Adrenal gland (tissue), 12 donors: ENCODE data around the gene POLR2C. TPM values are rescaled to one million over a fixed set of nuclear protein-coding genes. Genes with fewer than 3 reads are reported as not detected.

Experiments used
- DNase-seq, 7 donors: peaks; one replicate each; pipeline ENCODE4 v3.0.0-alpha.2; 2019 to 2020
- H3K27ac ChIP-seq, 5 donors: fragments of 200-600 bp; sonication (generic) in 4 of 5; 1 replicate in 3 of 5; 2 replicates in 2 of 5; pipeline versions ENCODE4 v1.5.1 to v1.8.0; 2016 to 2020; ENCODE audit warnings: mild to moderate bottlenecking in 1 of 5
- H3K27me3 ChIP-seq: fragments of 200-600 bp; 2 replicates; pipeline ENCODE4 v1.8.0; 2021
- H3K36me3 ChIP-seq, 2 donors: fragments of 200-600 bp; replicated peaks in 1 of 2; 1 replicate in 1 of 2; 2 replicates in 1 of 2; pipeline versions ENCODE4 v1.5.1 to v1.8.0; 2018 to 2022
- H3K4me1 ChIP-seq, 2 donors: fragments of 200-600 bp; replicated peaks in 1 of 2; 1 replicate in 1 of 2; 2 replicates in 1 of 2; pipeline versions ENCODE4 v1.5.1 to v1.8.0; 2018 to 2021
- H3K4me3 ChIP-seq, 4 donors: fragments of 200-600 bp; sonication (generic) in 3 of 4; one replicate each; pipeline ENCODE4 v1.5.1; 2016 to 2018
- H3K9me3 ChIP-seq, 3 donors: fragments of 200-600 bp; sonication (generic) in 1 of 3; replicated peaks in 1 of 3; 1 replicate in 2 of 3; 2 replicates in 1 of 3; pipeline versions ENCODE4 v1.5.1 to v1.8.0; 2016 to 2021
- POLR2A ChIP-seq, 2 donors: fragments of 450-650 bp; IDR thresholded peaks; one replicate each; pipeline ENCODE4 v1.6.1; 2017; ENCODE audit warnings: antibody characterized with exemption in 2 of 2, mild to moderate bottlenecking in 2 of 2, moderate library complexity in 1 of 2
- WGBS, 4 donors: extraction: QIAGEN DNeasy Blood & Tissue Kit in 2 of 4; methylation state at CpG; one replicate each; pipeline versions ENCODE4 v1.1.5 to v1.1.7; 2013 to 2017; 5-methylcytosine and 5-hydroxymethylcytosine counted together
- intact Hi-C, 2 donors: fragments of 100-400 bp; cut with DNase I; formaldehyde crosslinking; loops; one replicate each; pipeline versions ENCODE4 v1.14.1 to v1.15.0; 2022 to 2023
- polyA plus RNA-seq, 3 donors: library from polyadenylated mRNA; stranded (reverse); fragments of 200-250 nt in 2 of 3; fragments of 350-450 nt in 1 of 3; fragmentation: Illumina TruSeq in 1 of 3; extraction: RNeasy Lipid Tissue Mini Kit (QIAGEN cat#74804) in 1 of 3; gene quantifications; one replicate each; pipeline ENCODE4 v1.2.3, GENCODE V29; 2013 to 2014
- total RNA-seq, 9 donors: library from RNA; depleted of rRNA in 4 of 9; stranded (reverse); fragments of >200 nt in 4 of 9; fragments of 120-200 nt in 1 of 9; fragmentation: NEBNext Ultra II Directional in 1 of 9; extraction: Animal tissue kit (Norgen Biotek cat#: 25700) in 1 of 9; gene quantifications; one replicate each; pipeline versions ENCODE4 v1.1.0 to v1.2.4, GENCODE V29; 2013 to 2023
- TF ChIP-seq, protein P1 (sequence below), 6 experiments: fragments of 450-650 bp in 4 of 6; fragments of 200-600 bp in 2 of 6; sonication (generic) in 1 of 6; IDR thresholded peaks; 1 replicate in 5 of 6; 2 replicates in 1 of 6; pipeline versions ENCODE4 v1.5.1 to v1.8.0; 2016 to 2021; ENCODE audit warnings: antibody characterized with exemption in 6 of 6, mild to moderate bottlenecking in 2 of 6, moderate library complexity in 1 of 6
- donor health status: healthy with polysubstance abuse.
- donor health status: Bipolar disorder and iron deficiency.
- donor health status: DM: yes; HTN: yes; CAD: no.
- donor health status: DM: no; HTN: no; CAD: no.
- donor health status: DM: no; HTN: no; CAD: no.
- donor health status: DM: yes; HTN: yes; CAD: no.

The POLR2C gene
- total and polyA plus RNA-seq, 12 donors: 28.3 to 147 (median 71.7) TPM

- 81 to 96% (median 88%) methylated on average over 7 to 14 of the region's 14 CpGs for WGBS, 4 donors
- no peak overlapping the region for H3K4me3 ChIP-seq
- intact Hi-C loops: no loop called here
- H3K27me3 ChIP-seq: no peaks in the 10 kb centered on the region
- peaks cover 14 to 24% of the 10 kb centered on the region in 2 donors for H3K4me1 ChIP-seq
- no peak for DNase-seq
- no peak overlapping the region for H3K27ac ChIP-seq
- H3K36me3 ChIP-seq: peaks cover 0 to 64% of the 10 kb centered on the region in 2 donors
- TF ChIP-seq, protein P1, sequence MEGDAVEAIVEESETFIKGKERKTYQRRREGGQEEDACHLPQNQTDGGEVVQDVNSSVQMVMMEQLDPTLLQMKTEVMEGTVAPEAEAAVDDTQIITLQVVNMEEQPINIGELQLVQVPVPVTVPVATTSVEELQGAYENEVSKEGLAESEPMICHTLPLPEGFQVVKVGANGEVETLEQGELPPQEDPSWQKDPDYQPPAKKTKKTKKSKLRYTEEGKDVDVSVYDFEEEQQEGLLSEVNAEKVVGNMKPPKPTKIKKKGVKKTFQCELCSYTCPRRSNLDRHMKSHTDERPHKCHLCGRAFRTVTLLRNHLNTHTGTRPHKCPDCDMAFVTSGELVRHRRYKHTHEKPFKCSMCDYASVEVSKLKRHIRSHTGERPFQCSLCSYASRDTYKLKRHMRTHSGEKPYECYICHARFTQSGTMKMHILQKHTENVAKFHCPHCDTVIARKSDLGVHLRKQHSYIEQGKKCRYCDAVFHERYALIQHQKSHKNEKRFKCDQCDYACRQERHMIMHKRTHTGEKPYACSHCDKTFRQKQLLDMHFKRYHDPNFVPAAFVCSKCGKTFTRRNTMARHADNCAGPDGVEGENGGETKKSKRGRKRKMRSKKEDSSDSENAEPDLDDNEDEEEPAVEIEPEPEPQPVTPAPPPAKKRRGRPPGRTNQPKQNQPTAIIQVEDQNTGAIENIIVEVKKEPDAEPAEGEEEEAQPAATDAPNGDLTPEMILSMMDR (IDR thresholded peaks at IDR 0.05): no peak
- TF ChIP-seq POLR2A (IDR thresholded peaks at IDR 0.05): no peak
- H3K9me3 ChIP-seq: no peaks in the 10 kb centered on the region
Measured at GRCh38 chr16:57473176-57473840, 10.8 kb downstream of the POLR2C start.

DNA sequence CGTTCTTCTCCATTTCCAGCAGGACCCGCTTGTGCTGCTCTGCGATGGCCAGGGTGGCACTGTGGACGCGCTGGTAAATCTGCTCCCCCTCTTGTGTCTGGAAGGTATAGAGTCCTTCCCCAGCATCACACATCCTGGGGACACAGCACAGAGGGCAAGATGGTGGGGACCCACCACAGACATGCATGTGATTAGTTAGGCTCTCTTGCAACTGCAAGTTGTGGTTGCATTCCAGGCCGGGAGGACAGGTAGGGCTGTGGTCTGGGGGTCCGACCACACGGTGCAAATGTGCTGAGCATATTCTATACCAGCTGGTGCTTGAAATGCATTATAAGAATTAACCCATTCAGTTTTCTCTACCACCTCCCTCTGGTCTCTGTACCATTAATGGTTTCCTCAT lies 11.4 kb downstream of the POLR2C start:
- Histone ChIP-seq H3K9me3 (no peaks in the 10 kb centered on the region), H3K4me3 (no peak overlapping the region), H3K36me3 (peaks cover 0 to 58% of the 10 kb centered on the region in 2 donors), H3K27me3 (no peaks in the 10 kb centered on the region), H3K4me1 (peaks cover 14 to 25% of the 10 kb centered on the region in 2 donors), H3K27ac (no peak overlapping the region)
- intact Hi-C loops: no loop called here
- no peak for TF ChIP-seq POLR2A (IDR thresholded peaks at IDR 0.05)
- TF ChIP-seq, protein P1 (IDR thresholded peaks at IDR 0.05): no peak
- 72 to 89% (median 84%) methylated on average over 5 to 8 of the region's 8 CpGs for WGBS, 4 donors
- no peak for DNase-seq

- TF ChIP-seq, protein P1 (IDR thresholded peaks at IDR 0.05): no peak
- no peak for TF ChIP-seq POLR2A (IDR thresholded peaks at IDR 0.05)
- no peaks in the 10 kb centered on the region for H3K27me3 ChIP-seq
- peaks cover 0 to 47% of the 10 kb centered on the region in 2 donors for H3K36me3 ChIP-seq
- intact Hi-C loops: loop anchor here in 1 of 2 donors (5.0 kb wide), 1 partner anchor 42 kb away; no protein-coding TSS in a partner anchor
- H3K4me1 ChIP-seq: peaks cover 14 to 33% of the 10 kb centered on the region in 2 donors
- no peak overlapping the region for H3K4me3 ChIP-seq
- H3K9me3 ChIP-seq: no peaks in the 10 kb centered on the region
- WGBS, 4 donors: 82 to 84% (median 83%) methylated on average over 24 to 30 of the region's 30 CpGs
- H3K27ac ChIP-seq: no peak overlapping the region
- no peak for DNase-seq
Measured at GRCh38 chr16:57474671-57475661, 12.5 kb downstream of the POLR2C start.
